Measurements from ENCODE around the gene PCSK6.

GRCh38 chr15:101370330-101371024, 119.0 kb downstream of the PCSK6 start:
- TF ChIP-seq CTCF (IDR thresholded peaks at IDR 0.05; ENCODE audit: insufficient read depth, low read length, poor library complexity, severe bottlenecking), result no peak
- TF ChIP-seq EZH2phosphoT487 (conservative IDR thresholded peaks at IDR 0.05; ENCODE audit: low read length), result no peak
